HepG2 (cell line): ENCODE results near the gene TBCD. TPM values are rescaled to one million over a fixed set of nuclear protein-coding genes. Genes with fewer than 3 reads are reported as not detected.

Source experiments
- ATAC-seq: fragments of 200-7000 bp; cut with Tn5 transposase; 3 replicates; pipeline ENCODE4 v1.9.1; 2020; ENCODE audit warnings: mild to moderate bottlenecking, moderate library complexity
- BruUV-seq: library from RNA; stranded (reverse); fragments of 400-500 nt; replicated peaks from 2 replicates; lab custom pipeline; 2021; lab: Mats Ljungman, UMichigan
- CTCF ChIA-PET: fragments of 300-600 bp; formaldehyde crosslinking; extraction: SDS; loops from one replicate; lab custom pipeline; 2021; ENCODE audit warnings: low total read pairs, inconsistent platforms, low intra/inter-chr PET ratio; lab: Yijun Ruan, JAX
- POLR2A ChIA-PET: fragments of 350-600 bp; sonication (Branson Sonifier 250); formaldehyde crosslinking; loops from one replicate; lab custom pipeline; 2020; ENCODE audit warnings: antibody characterized with exemption, inconsistent platforms; lab: Yijun Ruan, JAX
- DNase-seq: peaks from one replicate; pipeline ENCODE4 v3.0.0-alpha.2; 2015; ENCODE audit warnings: low spot score
- FAIRE-seq: peaks from 3 replicates; lab custom pipeline; 2011; peaks lifted over from hg19 to GRCh38; lab: Jason Lieb, UNC
- H2AFZ ChIP-seq: one replicate; pipeline ENCODE4 v1.6.1; 2011; ENCODE audit warnings: low read length, inconsistent platforms
- H3K27ac ChIP-seq: fragments of 300-600 bp; 3 replicates; pipeline ENCODE4 v1.8.0; 2011; ENCODE audit warnings: mixed run types, mild to moderate bottlenecking, mixed read lengths, low read length, inconsistent platforms; ENCODE audit not compliant: insufficient read depth; ENCODE audit errors: extremely low read length
- H3K27me3 ChIP-seq, 2 experiments: fragments of 200-600 bp in 1 of 2; 2 replicates in 1 of 2; 3 replicates in 1 of 2; pipeline versions ENCODE4 v1.6.0 to v1.8.0; 2011; ENCODE audit warnings: low read length in 2 of 2, mild to moderate bottlenecking in 2 of 2, moderate library complexity in 2 of 2, inconsistent platforms in 1 of 2; ENCODE audit not compliant: insufficient read depth in 2 of 2, control insufficient read depth in 1 of 2
- H3K36me3 ChIP-seq, 2 experiments: fragments of 200-600 bp in 1 of 2; replicated peaks in 1 of 2; 2 replicates in 1 of 2; 3 replicates in 1 of 2; pipeline versions ENCODE4 v1.5.1 to v1.8.0; 2011; ENCODE audit warnings: low read length in 2 of 2, inconsistent platforms in 1 of 2; ENCODE audit not compliant: insufficient read depth in 2 of 2, control insufficient read depth in 1 of 2
- H3K4me1 ChIP-seq: 2 replicates; pipeline ENCODE4 v1.5.1; 2012; ENCODE audit warnings: low read length, inconsistent platforms; ENCODE audit not compliant: insufficient read depth
- H3K4me2 ChIP-seq: 2 replicates; pipeline ENCODE4 v1.6.0; 2011; ENCODE audit warnings: low read depth, low read length, inconsistent platforms
- H3K4me3 ChIP-seq, 3 experiments: fragments of 200-600 bp in 1 of 3; sonication (generic), shearing (Covaris generic) in 1 of 3; replicated peaks in 1 of 3; 2 replicates each; pipeline ENCODE4 v1.5.1; 2011 to 2016; ENCODE audit warnings: low read length in 3 of 3, inconsistent platforms in 2 of 3, low read depth in 2 of 3, mild to moderate bottlenecking in 2 of 3, control low read depth in 1 of 3, mixed read lengths in 1 of 3; ENCODE audit not compliant: insufficient read depth in 1 of 3
- H3K79me2 ChIP-seq: one replicate; pipeline ENCODE4 v1.6.1; 2011; ENCODE audit warnings: low read length, inconsistent platforms; ENCODE audit not compliant: insufficient read depth
- H3K9ac ChIP-seq: 2 replicates; pipeline ENCODE4 v1.6.0; 2011; ENCODE audit warnings: mild to moderate bottlenecking, low read depth, low read length, inconsistent platforms; ENCODE audit not compliant: insufficient read depth
- H3K9me3 ChIP-seq: 2 replicates; pipeline ENCODE4 v1.5.1; 2012; ENCODE audit warnings: mild to moderate bottlenecking, low read length
- H4K20me1 ChIP-seq: 2 replicates; pipeline ENCODE4 v1.6.0; 2011; ENCODE audit warnings: inconsistent platforms, mild to moderate bottlenecking, low read length, moderate library complexity; ENCODE audit not compliant: insufficient read depth
- CHCHD3 ChIP-seq: sonication (generic); formaldehyde crosslinking; IDR thresholded peaks from 2 replicates; pipeline ENCODE4 v1.8.0; 2022; ENCODE audit warnings: mild to moderate bottlenecking, missing genetic modification reagents, moderate library complexity
- KDM5B ChIP-seq: sonication (generic); formaldehyde crosslinking; IDR thresholded peaks from 2 replicates; pipeline ENCODE4 v1.4.0; 2020; ENCODE audit warnings: missing genetic modification reagents, mild to moderate bottlenecking, borderline replicate concordance
- ONECUT2 ChIP-seq: sonication (generic); formaldehyde crosslinking; IDR thresholded peaks from 2 replicates; pipeline ENCODE4 v1.4.0; 2020; ENCODE audit warnings: missing genetic modification reagents
- SRSF4 ChIP-seq: fragments of 200-400 bp; formaldehyde crosslinking; IDR thresholded peaks from one replicate; pipeline ENCODE4 v1.6.1; 2018; ENCODE audit warnings: mild to moderate bottlenecking, low read depth, low read length, moderate library complexity; ENCODE audit not compliant: poor library complexity, severe bottlenecking
- U2AF2 ChIP-seq: fragments of 200-400 bp; formaldehyde crosslinking; IDR thresholded peaks from 2 replicates; pipeline ENCODE4 v1.6.1; 2017; ENCODE audit warnings: low read depth, mild to moderate bottlenecking, low read length
- ZFP36L2 ChIP-seq: sonication (generic); formaldehyde crosslinking; IDR thresholded peaks from 2 replicates; pipeline ENCODE4 v1.4.0; 2020; ENCODE audit warnings: missing genetic modification reagents
- ZNF30 ChIP-seq: sonication (generic); formaldehyde crosslinking; IDR thresholded peaks from 2 replicates; pipeline ENCODE4 v1.5.0; 2020; ENCODE audit warnings: mild to moderate bottlenecking, missing genetic modification reagents
- ZNF337 ChIP-seq: sonication (generic); formaldehyde crosslinking; IDR thresholded peaks from 2 replicates; pipeline ENCODE4 v1.5.1; 2020; ENCODE audit warnings: missing genetic modification reagents, low read depth, mild to moderate bottlenecking, borderline replicate concordance
- ZNF850 ChIP-seq: sonication (generic); formaldehyde crosslinking; conservative IDR thresholded peaks from 2 replicates; pipeline ENCODE4 v1.9.0; 2021; ENCODE audit warnings: mild to moderate bottlenecking, missing genetic modification reagents
- WGBS: methylation state at CpG from one replicate; pipeline ENCODE4 v1.1.6; 2017; ENCODE audit warnings: low lambda C conversion rate; 5-methylcytosine and 5-hydroxymethylcytosine counted together
- in situ Hi-C: cut with HindIII; loops from 2 replicates; pipeline ENCODE4 v1.10.0; 2017; ENCODE audit warnings: low pct_unique_long_range_greater_than_20kb; ENCODE audit not compliant: extremely low pct_ligation_motif_present
- intact Hi-C: fragments of 100-400 bp; cut with micrococcal nuclease; formaldehyde crosslinking; loops from one replicate; pipeline ENCODE4 v1.10.0; 2022; ENCODE audit not compliant: unreplicated experiment
- polyA plus RNA-seq, 8 experiments: library from polyadenylated mRNA; depleted of rRNA in 3 of 8; stranded (reverse) in 7 of 8; unstranded in 1 of 8; fragments of >200 nt; fragmentation: Illumina TruSeq in 4 of 8; extraction: Trizol in 4 of 8; gene quantifications; 2 replicates each; pipeline versions ENCODE4 v1.2.1 to v1.2.3, GENCODE V29; 2011 to 2016; ENCODE audit warnings: low read depth in 4 of 8, missing spikeins in 1 of 8, mixed read lengths in 1 of 8; ENCODE audit not compliant: insufficient read depth in 1 of 8
- total RNA-seq, 5 experiments: library from RNA; depleted of rRNA; stranded (reverse); fragments of >200 nt; fragmentation: Illumina TruSeq; extraction: Trizol; gene quantifications; 2 replicates each; pipeline ENCODE4 v1.2.3, GENCODE V29; 2016; ENCODE audit warnings: low read depth in 1 of 5
- TF ChIP-seq, protein P1 (sequence below): sonication (generic); formaldehyde crosslinking; IDR thresholded peaks from 2 replicates; pipeline ENCODE4 v1.4.0; 2020; ENCODE audit warnings: missing genetic modification reagents, mild to moderate bottlenecking, borderline replicate concordance
- TF ChIP-seq, protein P2 (sequence below): sonication (generic); formaldehyde crosslinking; IDR thresholded peaks from 2 replicates; pipeline ENCODE4 v1.9.0; 2022; ENCODE audit warnings: low read depth, missing genetic modification reagents

TBCD gene
- total and polyA plus RNA-seq, 2 of the 13 experiments (the other 11 are each of a cell fraction or from before 2014, with no cell fraction given) = 33.9 to 54.8 TPM

DNA sequence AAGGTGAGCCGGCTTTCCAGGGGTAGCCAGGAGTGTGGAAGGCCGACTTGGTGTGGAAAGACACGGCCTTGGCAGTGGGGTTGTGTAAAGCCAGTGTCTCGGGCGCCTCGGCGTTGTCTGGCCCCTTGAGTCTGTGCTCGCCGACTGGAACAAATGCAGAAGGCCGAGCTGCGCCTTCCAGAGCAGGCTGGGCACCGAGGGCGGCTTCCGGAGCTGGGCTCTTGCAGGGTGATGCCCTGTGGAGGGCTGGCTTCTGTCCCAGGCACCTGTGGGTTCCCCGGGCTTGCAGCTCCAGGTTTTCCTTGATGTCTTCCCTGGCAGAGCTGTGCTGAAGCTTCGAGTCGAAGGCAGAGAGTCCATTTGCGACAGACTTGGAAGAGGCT, 79.9 kb downstream of the TBCD start:
- Histone ChIP-seq H3K27ac (no peak overlapping the region), H3K4me1 (peaks cover 7% of the 10 kb centered on the region), H3K9me3 (no peaks in the 10 kb centered on the region), H3K36me3 (peaks cover 9 to 28% of the 10 kb centered on the region in 2 experiments; a peak in 4 of 5 replicates), H3K9ac (no peak overlapping the region), H2AFZ (no peak overlapping the region), H3K4me3 (no peak overlapping the region), H4K20me1 (no peaks in the 10 kb centered on the region), H3K79me2 (no peaks in the 10 kb centered on the region), H3K27me3 (no peaks in the 10 kb centered on the region), H3K4me2 (no peak overlapping the region)
- no peak for DNase-seq
- ChIA-PET POLR2A (no interaction called here), CTCF (no interaction called here)
- in situ Hi-C loops = no loop called here
- BruUV-seq = no TSS peak
- TF ChIP-seq SRSF4 (no peak), ZFP36L2 (CRISPR knock-in tag) (no peak), U2AF2 (no peak), ZNF850 (no peak), KDM5B (CRISPR knock-in tag) (no peak), CHCHD3 (CRISPR knock-in tag) (no peak), ZNF30 (CRISPR knock-in tag) (no peak), ONECUT2 (CRISPR knock-in tag) (no peak), ZNF337 (CRISPR knock-in tag) (no peak)
- TF ChIP-seq, protein P1, sequence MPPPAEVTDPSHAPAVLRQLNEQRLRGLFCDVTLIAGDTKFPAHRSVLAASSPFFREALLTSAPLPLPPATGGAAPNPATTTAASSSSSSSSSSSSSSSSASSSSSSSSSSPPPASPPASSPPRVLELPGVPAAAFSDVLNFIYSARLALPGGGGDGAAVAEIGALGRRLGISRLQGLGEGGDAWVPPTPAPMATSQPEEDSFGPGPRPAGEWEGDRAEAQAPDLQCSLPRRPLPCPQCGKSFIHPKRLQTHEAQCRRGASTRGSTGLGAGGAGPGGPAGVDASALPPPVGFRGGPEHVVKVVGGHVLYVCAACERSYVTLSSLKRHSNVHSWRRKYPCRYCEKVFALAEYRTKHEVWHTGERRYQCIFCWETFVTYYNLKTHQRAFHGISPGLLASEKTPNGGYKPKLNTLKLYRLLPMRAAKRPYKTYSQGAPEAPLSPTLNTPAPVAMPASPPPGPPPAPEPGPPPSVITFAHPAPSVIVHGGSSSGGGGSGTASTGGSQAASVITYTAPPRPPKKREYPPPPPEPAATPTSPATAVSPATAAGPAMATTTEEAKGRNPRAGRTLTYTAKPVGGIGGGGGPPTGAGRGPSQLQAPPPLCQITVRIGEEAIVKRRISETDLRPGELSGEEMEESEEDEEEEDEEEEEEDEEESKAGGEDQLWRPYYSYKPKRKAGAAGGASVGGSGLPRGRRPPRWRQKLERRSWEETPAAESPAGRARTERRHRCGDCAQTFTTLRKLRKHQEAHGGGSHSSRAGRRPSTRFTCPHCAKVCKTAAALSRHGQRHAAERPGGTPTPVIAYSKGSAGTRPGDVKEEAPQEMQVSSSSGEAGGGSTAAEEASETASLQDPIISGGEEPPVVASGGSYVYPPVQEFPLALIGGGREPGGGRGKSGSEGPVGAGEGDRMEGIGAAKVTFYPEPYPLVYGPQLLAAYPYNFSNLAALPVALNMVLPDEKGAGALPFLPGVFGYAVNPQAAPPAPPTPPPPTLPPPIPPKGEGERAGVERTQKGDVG = no peak
- TF ChIP-seq, protein P2, sequence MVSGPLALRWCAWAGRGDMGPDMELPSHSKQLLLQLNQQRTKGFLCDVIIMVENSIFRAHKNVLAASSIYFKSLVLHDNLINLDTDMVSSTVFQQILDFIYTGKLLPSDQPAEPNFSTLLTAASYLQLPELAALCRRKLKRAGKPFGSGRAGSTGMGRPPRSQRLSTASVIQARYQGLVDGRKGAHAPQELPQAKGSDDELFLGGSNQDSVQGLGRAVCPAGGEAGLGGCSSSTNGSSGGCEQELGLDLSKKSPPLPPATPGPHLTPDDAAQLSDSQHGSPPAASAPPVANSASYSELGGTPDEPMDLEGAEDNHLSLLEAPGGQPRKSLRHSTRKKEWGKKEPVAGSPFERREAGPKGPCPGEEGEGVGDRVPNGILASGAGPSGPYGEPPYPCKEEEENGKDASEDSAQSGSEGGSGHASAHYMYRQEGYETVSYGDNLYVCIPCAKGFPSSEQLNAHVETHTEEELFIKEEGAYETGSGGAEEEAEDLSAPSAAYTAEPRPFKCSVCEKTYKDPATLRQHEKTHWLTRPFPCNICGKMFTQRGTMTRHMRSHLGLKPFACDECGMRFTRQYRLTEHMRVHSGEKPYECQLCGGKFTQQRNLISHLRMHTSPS (CRISPR knock-in tag) = no peak
- WGBS = 96% methylated on average over 14 of the region's 18 CpGs
- intact Hi-C loops = no loop called here
- no peak for ATAC-seq
- no peak for FAIRE-seq
